ENCODE measurements around the gene WDR74.
"Not testable (repeated sequence)": the region's sequence is repeated elsewhere in the genome, so short reads cannot be mapped to it uniquely, and the experiment has no call there.

WDR74 gene

GRCh38 chr11:62840721-62841360 is 1.5 kb upstream of the WDR74 start:
- H3K4me1 Mint-ChIP-seq = peaks cover 24% of the 10 kb centered on the region
- H3K36me3 Mint-ChIP-seq = peaks cover 19% of the 10 kb centered on the region
- H3K27ac Mint-ChIP-seq, H3K9me3 Mint-ChIP-seq, H3K4me3 Mint-ChIP-seq, H3K27me3 Mint-ChIP-seq: not testable (repeated sequence)
- CTCF ChIA-PET = interaction anchor here (1.0 to 1.8 kb wide), 4 partner anchors 13 to 55 kb away, joined by 3 to 6 read pairs (median 4); partner anchors contain the start of gene TMEM179B
- peak; percentile 80 for DNase-seq

- Mint-ChIP-seq H3K4me1 (peaks cover 46% of the 10 kb centered on the region), H3K9me3 (no peaks in the 10 kb centered on the region), H3K36me3 (peaks cover 39% of the 10 kb centered on the region), H3K27ac (no peak overlapping the region), H3K27me3 (no peaks in the 10 kb centered on the region), H3K4me3 (no peak overlapping the region)
- CTCF ChIA-PET = no interaction called here
- DNase-seq = no peak
These were observed 4.1 kb downstream of the WDR74 start for GRCh38 chr11:62835336-62835735.

GRCh38 chr11:62832336-62833234 is 6.8 kb downstream of the WDR74 start, which contains the start of gene TEX54:
Gene TEX54, minus strand, starts transcription at chr11:62832841.
- no peaks in the 10 kb centered on the region for H3K27me3 Mint-ChIP-seq
- peak within 1 kb of the TSS; percentile 98 for H3K27ac Mint-ChIP-seq
- no peaks in the 10 kb centered on the region for H3K9me3 Mint-ChIP-seq
- DNase-seq = no peak
- peaks cover 41% of the 10 kb centered on the region for H3K4me1 Mint-ChIP-seq
- peak within 1 kb of the TSS; percentile 90 for H3K4me3 Mint-ChIP-seq
- CTCF ChIA-PET = interaction anchor here (1.0 to 2.1 kb wide), 2 partner anchors 45 to 49 kb away, joined by 3 to 18 read pairs; partner anchors contain the start of genes SLC3A2 and TMEM179B
- peaks cover 34% of the 10 kb centered on the region for H3K36me3 Mint-ChIP-seq

- Mint-ChIP-seq H3K27me3 (no peaks in the 10 kb centered on the region), H3K27ac (peak within 1 kb of the TSS; percentile 98), H3K4me1 (peaks cover 45% of the 10 kb centered on the region), H3K36me3 (peaks cover 39% of the 10 kb centered on the region), H3K4me3 (peak within 1 kb of the TSS; percentile 90), H3K9me3 (no peaks in the 10 kb centered on the region)
- peak; percentile 100 for DNase-seq
- CTCF ChIA-PET = interaction anchor here (0.5 to 2.1 kb wide), 3 partner anchors 45 to 59 kb away, joined by 3 to 18 read pairs (median 3); partner anchors contain the start of genes SLC3A2 and TMEM179B
These were observed 7.7 kb downstream of the WDR74 start, which contains the start of gene STX5 for GRCh38 chr11:62831520-62832335. Gene STX5, minus strand, starts transcription at chr11:62832051. Its CDS starts 808 bp downstream, at chr11:62831243.

- Mint-ChIP-seq H3K36me3 (peaks cover 34% of the 10 kb centered on the region), H3K27me3 (no peaks in the 10 kb centered on the region), H3K4me1 (peaks cover 44% of the 10 kb centered on the region), H3K4me3 (peak overlapping the region; percentile 90), H3K27ac (peak overlapping the region; percentile 98), H3K9me3 (no peaks in the 10 kb centered on the region)
- CTCF ChIA-PET = interaction anchor here (2.1 kb wide), 1 partner anchor 44 kb away, joined by 18 read pairs; the partner anchor contains the start of gene TMEM179B
- DNase-seq = no peak
These were observed 8.4 kb downstream of the WDR74 start for GRCh38 chr11:62830904-62831519.

- not testable (repeated sequence) for H3K27me3 Mint-ChIP-seq, H3K9me3 Mint-ChIP-seq, DNase-seq, H3K27ac Mint-ChIP-seq, H3K4me3 Mint-ChIP-seq
- Mint-ChIP-seq H3K4me1 (peaks cover 40% of the 10 kb centered on the region), H3K36me3 (peaks cover 43% of the 10 kb centered on the region)
- CTCF ChIA-PET = interaction anchor here (1.4 to 1.6 kb wide), 2 partner anchors 34 to 42 kb away, joined by 3 to 5 read pairs; no protein-coding TSS in a partner anchor
These were observed 11.3 kb downstream of the WDR74 start for GRCh38 chr11:62828130-62828529.

- no peak overlapping the region for H3K27ac Mint-ChIP-seq
These were observed 15.7 kb downstream of the WDR74 start for GRCh38 chr11:62823677-62824076.

GRCh38 chr11:62817129-62817528 is 22.3 kb downstream of the WDR74 start:
- H3K4me3 Mint-ChIP-seq = no peak overlapping the region
- no peak overlapping the region for H3K27ac Mint-ChIP-seq
- H3K9me3 Mint-ChIP-seq = no peaks in the 10 kb centered on the region
- CTCF ChIA-PET = interaction anchor here (1.0 to 1.4 kb wide), 2 partner anchors 31 to 61 kb away, joined by 3 read pairs; no protein-coding TSS in a partner anchor
- peaks cover 2% of the 10 kb centered on the region for H3K4me1 Mint-ChIP-seq
- no peak for DNase-seq
- H3K27me3 Mint-ChIP-seq = no peaks in the 10 kb centered on the region
- H3K36me3 Mint-ChIP-seq = peaks cover 19% of the 10 kb centered on the region

More at GRCh38 chr11:62823677-62824076, 15.7 kb downstream of the WDR74 start:
- Mint-ChIP-seq H3K4me1 (peaks cover 22% of the 10 kb centered on the region), H3K9me3 (no peaks in the 10 kb centered on the region), H3K4me3 (no peak overlapping the region), H3K36me3 (peaks cover 51% of the 10 kb centered on the region), H3K27me3 (no peaks in the 10 kb centered on the region)
- CTCF ChIA-PET = interaction anchor here (0.9 kb wide), 2 partner anchors 37 to 54 kb away, joined by 3 read pairs; no protein-coding TSS in a partner anchor
- DNase-seq = no peak

- H3K27me3 Mint-ChIP-seq = no peaks in the 10 kb centered on the region
- peaks cover 2% of the 10 kb centered on the region for H3K4me1 Mint-ChIP-seq
- peaks cover 19% of the 10 kb centered on the region for H3K36me3 Mint-ChIP-seq
- CTCF ChIA-PET = interaction anchor here (1.4 kb wide), 1 partner anchor 30 kb away, joined by 3 read pairs; no protein-coding TSS in a partner anchor
- DNase-seq = no peak
- H3K27ac Mint-ChIP-seq = no peak overlapping the region
- no peaks in the 10 kb centered on the region for H3K9me3 Mint-ChIP-seq
- no peak overlapping the region for H3K4me3 Mint-ChIP-seq
These were observed 22.8 kb downstream of the WDR74 start for GRCh38 chr11:62816557-62816956.

- Mint-ChIP-seq H3K4me3 (no peak overlapping the region), H3K27me3 (no peaks in the 10 kb centered on the region), H3K4me1 (peaks cover 1% of the 10 kb centered on the region), H3K9me3 (no peaks in the 10 kb centered on the region), H3K36me3 (peaks cover 10% of the 10 kb centered on the region), H3K27ac (no peak overlapping the region)
- CTCF ChIA-PET = interaction anchor here (0.7 to 1.1 kb wide), 2 partner anchors 24 to 387 kb away, joined by 3 read pairs; partner anchors contain the start of gene TMEM179B
- DNase-seq = no peak
These were observed 27.7 kb downstream of the WDR74 start for GRCh38 chr11:62811659-62812058.

- Mint-ChIP-seq H3K27me3 (no peaks in the 10 kb centered on the region), H3K27ac (no peak overlapping the region), H3K4me3 (no peak overlapping the region), H3K36me3 (peaks cover 4% of the 10 kb centered on the region), H3K9me3 (no peaks in the 10 kb centered on the region), H3K4me1 (peaks cover 10% of the 10 kb centered on the region)
- CTCF ChIA-PET = no interaction called here
- DNase-seq = no peak
These were observed 28.6 kb downstream of the WDR74 start for GRCh38 chr11:62810748-62811147.

- Mint-ChIP-seq H3K27me3 (peaks cover 4% of the 10 kb centered on the region), H3K9me3 (no peaks in the 10 kb centered on the region), H3K4me1 (peaks cover 32% of the 10 kb centered on the region), H3K36me3 (peaks cover 28% of the 10 kb centered on the region), H3K27ac (peak overlapping the region; percentile 97), H3K4me3 (peak overlapping the region; percentile 97)
- CTCF ChIA-PET = interaction anchor here (1.1 to 3.9 kb wide), 4 partner anchors 13 to 57 kb away, joined by 3 to 15 read pairs (median 4); no protein-coding TSS in a partner anchor
- no peak for DNase-seq
These were observed 32.7 kb downstream of the WDR74 start for GRCh38 chr11:62806611-62807121.

Measured in activated naive CD4-positive, alpha-beta T cell treated with anti-CD3 and anti-CD28 coated beads, Interleukin-2, amount 10 ng/mL, durations not matched to agents 7 days and 5 days (primary cell).